ENCODE results near the gene NOP56. TPM values are rescaled to one million over a fixed set of nuclear protein-coding genes. Genes with fewer than 3 reads are reported as not detected.
"Not testable (repeated sequence)": the region's sequence is repeated elsewhere in the genome, so short reads cannot be mapped to it uniquely, and the experiment has no call there.

Gene NOP56
- total and polyA plus RNA-seq, 8 donors: 81.0 to 241 (median 206) TPM

- Histone ChIP-seq H3K27me3 (peaks cover 0 to 1% of the 10 kb centered on the region in 2 donors), H3K9me3 (no peaks in the 10 kb centered on the region), H3K36me3 (no peaks in the 10 kb centered on the region), H3K4me1 (peaks cover 0 to 2% of the 10 kb centered on the region in 2 donors), H3K27ac (no peak overlapping the region), H3K4me3 (no peak overlapping the region)
- ATAC-seq: no peak
- no peak for DNase-seq
- no peak for TF ChIP-seq CTCF (IDR thresholded peaks at IDR 0.05)
- intact Hi-C loops (cut with DNase I): no loop called here
Observed at GRCh38 chr20:2680046-2680445, 27.6 kb downstream of the NOP56 start.

- DNase-seq; ATAC-seq; H3K36me3 ChIP-seq; H3K9me3 ChIP-seq; H3K4me1 ChIP-seq; H3K4me3 ChIP-seq; intact Hi-C loops (cut with DNase I): not testable (repeated sequence)
- Histone ChIP-seq H3K27me3 (peaks cover 9 to 21% of the 10 kb centered on the region in 2 donors), H3K27ac (peak overlapping the region in 1 of 2 donors; percentile 37)
Observed at GRCh38 chr20:2682040-2682439, 29.6 kb downstream of the NOP56 start.

- H3K27ac ChIP-seq; ATAC-seq; DNase-seq; H3K9me3 ChIP-seq; H3K4me3 ChIP-seq; intact Hi-C loops (cut with DNase I); H3K36me3 ChIP-seq: not testable (repeated sequence)
- peaks cover 0 to 11% of the 10 kb centered on the region in 2 donors for H3K4me1 ChIP-seq
- H3K27me3 ChIP-seq: peaks cover 11 to 49% of the 10 kb centered on the region in 2 donors
Observed at GRCh38 chr20:2684817-2685216, 32.4 kb downstream of the NOP56 start.

GRCh38 chr20:2687514-2687913 is 35.1 kb downstream of the NOP56 start:
- H3K27ac ChIP-seq: no peak overlapping the region
- no peak for TF ChIP-seq CTCF (IDR thresholded peaks at IDR 0.05)
- H3K4me3 ChIP-seq: no peak overlapping the region
- peaks cover 0 to 20% of the 10 kb centered on the region in 2 donors for H3K4me1 ChIP-seq
- intact Hi-C loops (cut with DNase I): no loop called here
- no peaks in the 10 kb centered on the region for H3K9me3 ChIP-seq
- DNase-seq (no peak), ATAC-seq (no peak)
- H3K36me3 ChIP-seq: no peaks in the 10 kb centered on the region
- peaks cover 11 to 75% of the 10 kb centered on the region in 2 donors for H3K27me3 ChIP-seq

GRCh38 chr20:2688041-2688591 is 35.7 kb downstream of the NOP56 start:
- H3K36me3 ChIP-seq: no peaks in the 10 kb centered on the region
- ATAC-seq: peak; percentile 60
- no peak overlapping the region for H3K27ac ChIP-seq
- H3K4me3 ChIP-seq: no peak overlapping the region
- intact Hi-C loops (cut with DNase I): no loop called here
- peaks cover 0 to 20% of the 10 kb centered on the region in 2 donors for H3K4me1 ChIP-seq
- TF ChIP-seq CTCF (IDR thresholded peaks at IDR 0.05): peak; percentile 36 to 59
- H3K27me3 ChIP-seq: peaks cover 11 to 75% of the 10 kb centered on the region in 2 donors
- DNase-seq: peak in 2 of 4 donors; percentile 54 to 76
- H3K9me3 ChIP-seq: no peaks in the 10 kb centered on the region

GRCh38 chr20:2690213-2690612 is 37.8 kb downstream of the NOP56 start:
- H3K4me1 ChIP-seq: peaks cover 4 to 23% of the 10 kb centered on the region in 2 donors
- no peaks in the 10 kb centered on the region for H3K9me3 ChIP-seq
- H3K4me3 ChIP-seq: no peak overlapping the region
- H3K27me3 ChIP-seq: peaks cover 29 to 93% of the 10 kb centered on the region in 2 donors
- TF ChIP-seq CTCF (IDR thresholded peaks at IDR 0.05): no peak
- DNase-seq (no peak), ATAC-seq (no peak)
- intact Hi-C loops (cut with DNase I): no loop called here
- no peaks in the 10 kb centered on the region for H3K36me3 ChIP-seq
- no peak overlapping the region for H3K27ac ChIP-seq

Data from left lung (tissue), 10 donors.